ENCODE data around the gene FBXO42.

- TF ChIP-seq CTCF (IDR thresholded peaks at IDR 0.05; ENCODE audit: low read depth, low read length) (no peak), POLR2A (IDR thresholded peaks at IDR 0.05; ENCODE audit: extremely low read depth, insufficient read length) (no peak)
Observed at GRCh38 chr1:16245476-16246196, 106.6 kb downstream of the FBXO42 start.
